H1 (cell line): ENCODE results near the gene ZNF483.

Experiments used
- ATF2 ChIP-seq: IDR thresholded peaks from 2 replicates; pipeline ENCODE4 v1.6.1; 2012; ENCODE audit warnings: low read length, inconsistent platforms
- BRCA1 ChIP-seq: IDR thresholded peaks from 2 replicates; pipeline ENCODE4 v1.6.1; 2012; ENCODE audit warnings: low read depth, low read length, improper control_type of control experiment
- CTCF ChIP-seq, 3 experiments: IDR thresholded peaks; 1 replicate in 2 of 3; 2 replicates in 1 of 3; pipeline versions ENCODE4 v1.5.1 to v1.6.1; 2011; ENCODE audit warnings: low read length in 3 of 3, mild to moderate bottlenecking in 3 of 3, inconsistent platforms in 2 of 3, low read depth in 1 of 3, moderate library complexity in 1 of 3; ENCODE audit not compliant: insufficient read depth in 1 of 3; ENCODE audit errors: control extremely low read depth in 1 of 3
- EP300 ChIP-seq, 2 experiments: IDR thresholded peaks; 1 replicate in 1 of 2; 2 replicates in 1 of 2; pipeline ENCODE4 v1.6.1; 2011 to 2012; ENCODE audit warnings: low read depth in 2 of 2, low read length in 2 of 2, mild to moderate bottlenecking in 2 of 2, borderline replicate concordance in 1 of 2, inconsistent platforms in 1 of 2, moderate library complexity in 1 of 2
- GABPA ChIP-seq: IDR thresholded peaks from 2 replicates; pipeline ENCODE4 v1.6.1; 2011; ENCODE audit warnings: mild to moderate bottlenecking, low read length, moderate library complexity, borderline replicate concordance; ENCODE audit not compliant: insufficient read depth
- POLR2A ChIP-seq, 2 experiments: IDR thresholded peaks; 1 replicate in 1 of 2; 2 replicates in 1 of 2; pipeline ENCODE4 v1.6.1; 2011; ENCODE audit warnings: low read depth in 2 of 2, low read length in 2 of 2, mild to moderate bottlenecking in 2 of 2; ENCODE audit errors: control extremely low read depth in 1 of 2
- POLR2AphosphoS5 ChIP-seq: IDR thresholded peaks from 2 replicates; pipeline ENCODE4 v1.6.1; 2011; ENCODE audit warnings: low read depth, low read length
- RBBP5 ChIP-seq: IDR thresholded peaks from 2 replicates; pipeline ENCODE4 v1.7.1; 2012; ENCODE audit warnings: low read depth, mild to moderate bottlenecking, inconsistent platforms, low read length, moderate library complexity, borderline replicate concordance
- SAP30 ChIP-seq: fragments of 300-600 bp; sonication (generic); IDR thresholded peaks from 2 replicates; pipeline ENCODE4 v1.7.1; 2012; ENCODE audit warnings: low read length, moderate library complexity, mild to moderate bottlenecking, inconsistent platforms; ENCODE audit not compliant: insufficient read depth, insufficient replicate concordance
- SP1 ChIP-seq: IDR thresholded peaks from 2 replicates; pipeline ENCODE4 v1.6.1; 2011; ENCODE audit warnings: low read depth, low read length
- SUZ12 ChIP-seq: fragments of 200-600 bp; sonication (generic); IDR thresholded peaks from 2 replicates; pipeline ENCODE4 v1.6.1; 2012; ENCODE audit warnings: mild to moderate bottlenecking, inconsistent platforms, low read length, moderate library complexity, mixed read lengths
- TCF12 ChIP-seq: IDR thresholded peaks from 2 replicates; pipeline ENCODE4 v1.6.1; 2011; ENCODE audit warnings: low read depth, mild to moderate bottlenecking, low read length
- YY1 ChIP-seq: IDR thresholded peaks from 2 replicates; pipeline ENCODE4 v1.6.1; 2011; ENCODE audit warnings: low read depth, mild to moderate bottlenecking, low read length

- TF ChIP-seq CTCF (IDR thresholded peaks at IDR 0.05; ENCODE audit: control extremely low read depth in 1 of 3, insufficient read depth in 1 of 3, low read depth in 1 of 3, low read length in 3 of 3) (no peak), SAP30 (no peak), RBBP5 (no peak), SUZ12 (no peak), GABPA (no peak), POLR2A (IDR thresholded peaks at IDR 0.05; ENCODE audit: control extremely low read depth in 1 of 2, low read depth in 2 of 2, low read length in 2 of 2) (no peak; a peak in 1 of 3 replicates), TCF12 (no peak), SP1 (no peak), POLR2AphosphoS5 (no peak), EP300 (IDR thresholded peaks at IDR 0.05; ENCODE audit: borderline replicate concordance in 1 of 2, low read depth in 2 of 2, low read length in 2 of 2) (no peak), ATF2 (no peak), YY1 (peak; percentile 34; the same call in 1 of the 2 replicates), BRCA1 (no peak)
Observed at GRCh38 chr9:111483439-111483857, 41.5 kb upstream of the ZNF483 start.
